ENCODE data around the gene GOPC. TPM values are rescaled to one million over a fixed set of nuclear protein-coding genes. Genes with fewer than 3 reads are reported as not detected.

Gene GOPC
- total RNA-seq, 1 experiment from 2014 or later: 18.7 TPM

DNA sequence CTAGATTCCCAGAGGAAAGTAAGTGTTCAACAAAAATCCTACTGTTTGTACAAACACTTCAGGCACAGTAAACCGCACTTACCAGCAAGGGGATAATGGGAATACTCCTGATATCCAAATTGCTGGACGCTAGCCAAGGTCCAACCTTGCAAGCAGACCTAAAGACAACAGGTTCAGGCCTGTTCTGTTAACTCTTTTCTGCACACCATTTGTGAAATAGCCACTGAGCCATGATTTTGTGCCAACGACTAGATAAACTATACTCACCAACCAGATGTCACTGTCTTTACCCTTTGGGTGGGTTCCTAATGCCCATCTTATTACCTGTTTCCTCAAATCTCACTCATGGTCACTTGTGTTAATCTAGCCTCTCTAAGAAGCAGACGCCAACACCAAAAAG is 43.5 kb downstream of the GOPC start:
- no peak overlapping the region for H2BK120ac ChIP-seq (ENCODE audit: low read depth, low read length, poor library complexity, severe bottlenecking)
- no peak overlapping the region for H2AK5ac ChIP-seq (ENCODE audit: insufficient read length, low read length)
- H3K56ac ChIP-seq (ENCODE audit: insufficient read length, low read depth, low read length): no peak overlapping the region
- no peaks in the 10 kb centered on the region for H3K27me3 ChIP-seq (ENCODE audit: insufficient read depth, low read length)
- H3K9ac ChIP-seq (ENCODE audit: extremely low read depth, insufficient read length, low read length): no peak overlapping the region
- H2BK15ac ChIP-seq (ENCODE audit: low read depth, low read length): no peak overlapping the region
- H4K20me1 ChIP-seq (ENCODE audit: control insufficient read depth, insufficient read depth, insufficient read length): no peaks in the 10 kb centered on the region
- no peak overlapping the region for H3K27ac ChIP-seq (ENCODE audit: insufficient read length, low read depth, low read length)
- H2AFZ ChIP-seq (ENCODE audit: low read length): no peak overlapping the region
- H3K18ac ChIP-seq (ENCODE audit: insufficient read length, low read depth, low read length): no peak overlapping the region
- H3K14ac ChIP-seq (ENCODE audit: insufficient read depth, low read length): no peak overlapping the region
- TF ChIP-seq, protein P1, sequence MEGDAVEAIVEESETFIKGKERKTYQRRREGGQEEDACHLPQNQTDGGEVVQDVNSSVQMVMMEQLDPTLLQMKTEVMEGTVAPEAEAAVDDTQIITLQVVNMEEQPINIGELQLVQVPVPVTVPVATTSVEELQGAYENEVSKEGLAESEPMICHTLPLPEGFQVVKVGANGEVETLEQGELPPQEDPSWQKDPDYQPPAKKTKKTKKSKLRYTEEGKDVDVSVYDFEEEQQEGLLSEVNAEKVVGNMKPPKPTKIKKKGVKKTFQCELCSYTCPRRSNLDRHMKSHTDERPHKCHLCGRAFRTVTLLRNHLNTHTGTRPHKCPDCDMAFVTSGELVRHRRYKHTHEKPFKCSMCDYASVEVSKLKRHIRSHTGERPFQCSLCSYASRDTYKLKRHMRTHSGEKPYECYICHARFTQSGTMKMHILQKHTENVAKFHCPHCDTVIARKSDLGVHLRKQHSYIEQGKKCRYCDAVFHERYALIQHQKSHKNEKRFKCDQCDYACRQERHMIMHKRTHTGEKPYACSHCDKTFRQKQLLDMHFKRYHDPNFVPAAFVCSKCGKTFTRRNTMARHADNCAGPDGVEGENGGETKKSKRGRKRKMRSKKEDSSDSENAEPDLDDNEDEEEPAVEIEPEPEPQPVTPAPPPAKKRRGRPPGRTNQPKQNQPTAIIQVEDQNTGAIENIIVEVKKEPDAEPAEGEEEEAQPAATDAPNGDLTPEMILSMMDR (conservative IDR thresholded peaks at IDR 0.05): no peak
- H2BK12ac ChIP-seq (ENCODE audit: insufficient read length, low read depth, low read length): no peak overlapping the region
- no peak overlapping the region for H3K4me2 ChIP-seq (ENCODE audit: insufficient read depth, insufficient read length, low read length)
- H3K36me3 Mint-ChIP-seq (ENCODE audit: insufficient read depth in 1 of 3, low read depth in 3 of 3): peaks cover 0 to 4% (median 4%) of the 10 kb centered on the region in 3 experiments; a peak in 4 of 7 replicates
- H3K79me1 ChIP-seq (ENCODE audit: insufficient read depth, low read depth, low read length, poor library complexity, severe bottlenecking): no peaks in the 10 kb centered on the region
- WGBS (ENCODE audit: extremely low coverage, insufficient read length, low lambda C conversion rate): no CpG with 5 or more reads among the region's 4 CpGs
- H3K9me3 ChIP-seq (ENCODE audit: control insufficient read depth, low read depth, low read length): no peaks in the 10 kb centered on the region
- H3K23me2 ChIP-seq (ENCODE audit: insufficient read length, low read depth, low read length, poor library complexity, severe bottlenecking): no peaks in the 10 kb centered on the region
- H3K27me3 Mint-ChIP-seq (ENCODE audit: low read depth): no peaks in the 10 kb centered on the region
- H3K27ac Mint-ChIP-seq: no peak overlapping the region
- H3K79me2 ChIP-seq (ENCODE audit: insufficient read depth, low read length): no peaks in the 10 kb centered on the region
- H3K9me3 Mint-ChIP-seq: no peaks in the 10 kb centered on the region
- no peaks in the 10 kb centered on the region for H3K4me1 ChIP-seq (ENCODE audit: insufficient read depth, low read length)
- peaks cover 0 to 2% of the 10 kb centered on the region in 2 experiments; a peak in 1 of 4 replicates for H3K4me1 Mint-ChIP-seq
- DNase-seq: no peak
- no peak overlapping the region for H2BK5ac ChIP-seq (ENCODE audit: insufficient read length, low read length)
- H4K5ac ChIP-seq (ENCODE audit: insufficient read length, low read depth, low read length): no peak overlapping the region
- no peak overlapping the region for H3T11ph ChIP-seq (ENCODE audit: low read length)
- no peak overlapping the region for H3K4ac ChIP-seq (ENCODE audit: low read depth, low read length)
- no peak overlapping the region for H2BK20ac ChIP-seq (ENCODE audit: low read depth, low read length, poor library complexity, severe bottlenecking)
- H3K23ac ChIP-seq (ENCODE audit: insufficient read length, low read depth, low read length): no peak overlapping the region
- no peak overlapping the region for H4K91ac ChIP-seq (ENCODE audit: insufficient read length, low read depth, low read length)
- H4K8ac ChIP-seq (replicated peaks; ENCODE audit: insufficient read length, low read depth, low read length): no peak overlapping the region
- H3K4me3 Mint-ChIP-seq: no peak overlapping the region

Data from H9 (cell line).